ENCODE data around the gene DOCK4.

DOCK4 gene

GRCh38 chr7:111783854-111784253 lies 422.3 kb downstream of the DOCK4 start:
- no peak overlapping the region for H3K4me3 ChIP-seq (ENCODE audit: control insufficient read depth, low read depth, low read length)
- no peak for DNase-seq (ENCODE audit: low read depth)
- no peak for TF ChIP-seq CTCF (IDR thresholded peaks at IDR 0.05; ENCODE audit: control insufficient read depth, insufficient read depth, low read depth, low read length, missing control alignments)

GRCh38 chr7:111780527-111780926 lies 425.7 kb downstream of the DOCK4 start:
- H3K4me3 ChIP-seq (ENCODE audit: control insufficient read depth, low read depth, low read length): no peak overlapping the region
- DNase-seq (ENCODE audit: low read depth): no peak
- TF ChIP-seq CTCF (IDR thresholded peaks at IDR 0.05; ENCODE audit: control insufficient read depth, insufficient read depth, low read depth, low read length, missing control alignments): no peak

- no peak for DNase-seq (ENCODE audit: low read depth)
- no peak overlapping the region for H3K4me3 ChIP-seq (ENCODE audit: control insufficient read depth, low read depth, low read length)
- no peak for TF ChIP-seq CTCF (IDR thresholded peaks at IDR 0.05; ENCODE audit: control insufficient read depth, insufficient read depth, low read depth, low read length, missing control alignments)
Observed at GRCh38 chr7:111775206-111775605, 431.0 kb downstream of the DOCK4 start.

- no peak for TF ChIP-seq CTCF (IDR thresholded peaks at IDR 0.05; ENCODE audit: control insufficient read depth, insufficient read depth, low read depth, low read length, missing control alignments)
- no peak for DNase-seq (ENCODE audit: low read depth)
- no peak overlapping the region for H3K4me3 ChIP-seq (ENCODE audit: control insufficient read depth, low read depth, low read length)
Observed at GRCh38 chr7:111772716-111773115, 433.5 kb downstream of the DOCK4 start.

GRCh38 chr7:111771638-111772037 lies 434.6 kb downstream of the DOCK4 start:
- no peak for TF ChIP-seq CTCF (IDR thresholded peaks at IDR 0.05; ENCODE audit: control insufficient read depth, insufficient read depth, low read depth, low read length, missing control alignments)
- no peak overlapping the region for H3K4me3 ChIP-seq (ENCODE audit: control insufficient read depth, low read depth, low read length)
- no peak for DNase-seq (ENCODE audit: low read depth)

- H3K4me3 ChIP-seq (ENCODE audit: control insufficient read depth, low read depth, low read length): no peak overlapping the region
- no peak for TF ChIP-seq CTCF (IDR thresholded peaks at IDR 0.05; ENCODE audit: control insufficient read depth, insufficient read depth, low read depth, low read length, missing control alignments)
- no peak for DNase-seq (ENCODE audit: low read depth)
Observed at GRCh38 chr7:111770116-111770515, 436.1 kb downstream of the DOCK4 start.
